ENCODE data around the gene C11orf42. TPM values are rescaled to one million over a fixed set of nuclear protein-coding genes. Genes with fewer than 3 reads are reported as not detected.

C11orf42 gene
- total RNA-seq, 1 experiment from 2014 or later: not detected

GRCh38 chr11:6204706-6205105 lies 651 bp upstream of the C11orf42 start:
- H3K18ac ChIP-seq (ENCODE audit: insufficient read length, low read depth, low read length): no peak overlapping the region
- H4K91ac ChIP-seq (ENCODE audit: insufficient read length, low read depth, low read length): no peak overlapping the region
- no peak overlapping the region for H2BK20ac ChIP-seq (ENCODE audit: low read depth, low read length, poor library complexity, severe bottlenecking)
- Mint-ChIP-seq H3K27me3 (ENCODE audit: low read depth) (no peaks in the 10 kb centered on the region), H3K4me3 (no peak overlapping the region), H3K4me1 (peaks cover 8% of the 10 kb centered on the region in 2 experiments), H3K9me3 (no peaks in the 10 kb centered on the region), H3K27ac (no peak overlapping the region), H3K36me3 (ENCODE audit: insufficient read depth in 1 of 3, low read depth in 3 of 3) (peaks cover 5 to 18% (median 12%) of the 10 kb centered on the region in 3 experiments; a peak in 4 of 7 replicates)
- no peak overlapping the region for H3T11ph ChIP-seq (ENCODE audit: low read length)
- H4K20me1 ChIP-seq (ENCODE audit: control insufficient read depth, insufficient read depth, insufficient read length): no peaks in the 10 kb centered on the region
- TF ChIP-seq CTCF (conservative IDR thresholded peaks at IDR 0.05): no peak
- no peak overlapping the region for H3K14ac ChIP-seq (ENCODE audit: insufficient read depth, low read length)
- H3K56ac ChIP-seq (ENCODE audit: insufficient read length, low read depth, low read length): no peak overlapping the region
- H2BK12ac ChIP-seq (ENCODE audit: insufficient read length, low read depth, low read length): no peak overlapping the region
- H2BK5ac ChIP-seq (ENCODE audit: insufficient read length, low read length): no peak overlapping the region
- H3K23ac ChIP-seq (ENCODE audit: insufficient read length, low read depth, low read length): no peak overlapping the region
- H3K23me2 ChIP-seq (ENCODE audit: insufficient read length, low read depth, low read length, poor library complexity, severe bottlenecking): no peaks in the 10 kb centered on the region
- no peak overlapping the region for H3K4me2 ChIP-seq (ENCODE audit: insufficient read depth, insufficient read length, low read length)
- no peak overlapping the region for H3K4ac ChIP-seq (ENCODE audit: low read depth, low read length)
- no peak overlapping the region for H3K27ac ChIP-seq (ENCODE audit: insufficient read length, low read depth, low read length)
- no peaks in the 10 kb centered on the region for H3K79me1 ChIP-seq (ENCODE audit: insufficient read depth, low read depth, low read length, poor library complexity, severe bottlenecking)
- DNase-seq: no peak
- no peak overlapping the region for H2AK5ac ChIP-seq (ENCODE audit: insufficient read length, low read length)
- no peak overlapping the region for H2BK15ac ChIP-seq (ENCODE audit: low read depth, low read length)
- no peak overlapping the region for H3K9ac ChIP-seq (ENCODE audit: extremely low read depth, insufficient read length, low read length)
- H2BK120ac ChIP-seq (ENCODE audit: low read depth, low read length, poor library complexity, severe bottlenecking): no peak overlapping the region
- no peaks in the 10 kb centered on the region for H3K27me3 ChIP-seq (ENCODE audit: insufficient read depth, low read length)
- no peak overlapping the region for H4K5ac ChIP-seq (ENCODE audit: insufficient read length, low read depth, low read length)
- H2AFZ ChIP-seq (ENCODE audit: low read length): no peak overlapping the region
- no peak overlapping the region for H4K8ac ChIP-seq (replicated peaks; ENCODE audit: insufficient read length, low read depth, low read length)
- H3K79me2 ChIP-seq (ENCODE audit: insufficient read depth, low read length): no peaks in the 10 kb centered on the region
- peaks cover 3% of the 10 kb centered on the region; the same call in 1 of the 2 replicates for H3K4me1 ChIP-seq (ENCODE audit: insufficient read depth, low read length)
- no CpG with 5 or more reads among the region's 1 CpG for WGBS (ENCODE audit: extremely low coverage, insufficient read length, low lambda C conversion rate)
- H3K9me3 ChIP-seq (ENCODE audit: control insufficient read depth, low read depth, low read length): no peaks in the 10 kb centered on the region
